ENCODE results near the gene ZNF783.
A peak's percentile ranks its signal among the peaks of the same experiment; 100 is the strongest.

ZNF783 gene

DNA sequence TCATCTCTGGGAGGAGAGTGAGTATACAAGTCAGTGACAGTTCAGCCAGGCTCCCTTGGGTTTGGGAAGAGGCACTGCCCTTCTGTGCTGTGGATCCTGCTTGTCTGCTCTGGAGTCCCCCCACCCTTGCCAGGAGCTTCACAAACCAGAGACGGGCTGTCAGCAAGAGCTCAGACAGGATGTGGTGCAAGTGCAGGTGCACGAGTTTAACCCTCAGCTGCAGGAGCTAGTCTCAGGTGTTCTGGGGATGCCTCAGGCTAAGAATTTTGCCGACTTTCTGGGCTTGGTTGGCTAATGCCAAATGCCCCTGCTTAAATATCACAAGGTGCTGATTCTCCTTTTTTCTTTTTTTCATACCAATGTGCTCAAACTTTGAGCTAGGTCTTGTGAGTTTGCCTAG, 22.3 kb downstream of the ZNF783 start:
- ChIA-PET CTCF (interaction anchor here (0.6 to 2.3 kb wide), 3 partner anchors 22 to 512 kb away, joined by 3 to 14 read pairs (median 8); partner anchors contain the start of gene ZNF783), POLR2A (interaction anchor here (0.7 to 2.4 kb wide), 12 partner anchors 9 to 175 kb away, joined by 3 to 24 read pairs (median 4); partner anchors contain the start of genes ZNF282 and ZNF783)
- TF ChIP-seq, protein P1, sequence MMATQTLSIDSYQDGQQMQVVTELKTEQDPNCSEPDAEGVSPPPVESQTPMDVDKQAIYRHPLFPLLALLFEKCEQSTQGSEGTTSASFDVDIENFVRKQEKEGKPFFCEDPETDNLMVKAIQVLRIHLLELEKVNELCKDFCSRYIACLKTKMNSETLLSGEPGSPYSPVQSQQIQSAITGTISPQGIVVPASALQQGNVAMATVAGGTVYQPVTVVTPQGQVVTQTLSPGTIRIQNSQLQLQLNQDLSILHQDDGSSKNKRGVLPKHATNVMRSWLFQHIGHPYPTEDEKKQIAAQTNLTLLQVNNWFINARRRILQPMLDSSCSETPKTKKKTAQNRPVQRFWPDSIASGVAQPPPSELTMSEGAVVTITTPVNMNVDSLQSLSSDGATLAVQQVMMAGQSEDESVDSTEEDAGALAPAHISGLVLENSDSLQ (IDR thresholded peaks at IDR 0.05): no peak
- TF ChIP-seq HDGF (IDR thresholded peaks at IDR 0.05; ENCODE audit: borderline replicate concordance): no peak
- TF ChIP-seq TARDBP (IDR thresholded peaks at IDR 0.05): no peak
- no peak for TF ChIP-seq LEF1 (IDR thresholded peaks at IDR 0.05; ENCODE audit: borderline replicate concordance)
- no peak for TF ChIP-seq NFRKB (IDR thresholded peaks at IDR 0.05)
- no peak for TF ChIP-seq BHLHE40 (IDR thresholded peaks at IDR 0.05; ENCODE audit: borderline replicate concordance)
- TF ChIP-seq FOXM1 (IDR thresholded peaks at IDR 0.05; ENCODE audit: borderline replicate concordance): no peak
- TF ChIP-seq CTBP1 (IDR thresholded peaks at IDR 0.05; ENCODE audit: borderline replicate concordance): no peak
- TF ChIP-seq L3MBTL2 (conservative IDR thresholded peaks at IDR 0.05): no peak
- TF ChIP-seq FOXA1 (IDR thresholded peaks at IDR 0.05): no peak
- no peak for TF ChIP-seq SUZ12 (IDR thresholded peaks at IDR 0.05)
- TF ChIP-seq ELF4 (IDR thresholded peaks at IDR 0.05): no peak
- no peak for TF ChIP-seq ZNF384 (IDR thresholded peaks at IDR 0.05)
- TF ChIP-seq ARNT (IDR thresholded peaks at IDR 0.05): no peak
- no peak for TF ChIP-seq FOXK2 (IDR thresholded peaks at IDR 0.05)
- no peak for TF ChIP-seq SP1 (IDR thresholded peaks at IDR 0.05)
- DNase-seq (ENCODE audit: extremely low spot score): no peak

DNA sequence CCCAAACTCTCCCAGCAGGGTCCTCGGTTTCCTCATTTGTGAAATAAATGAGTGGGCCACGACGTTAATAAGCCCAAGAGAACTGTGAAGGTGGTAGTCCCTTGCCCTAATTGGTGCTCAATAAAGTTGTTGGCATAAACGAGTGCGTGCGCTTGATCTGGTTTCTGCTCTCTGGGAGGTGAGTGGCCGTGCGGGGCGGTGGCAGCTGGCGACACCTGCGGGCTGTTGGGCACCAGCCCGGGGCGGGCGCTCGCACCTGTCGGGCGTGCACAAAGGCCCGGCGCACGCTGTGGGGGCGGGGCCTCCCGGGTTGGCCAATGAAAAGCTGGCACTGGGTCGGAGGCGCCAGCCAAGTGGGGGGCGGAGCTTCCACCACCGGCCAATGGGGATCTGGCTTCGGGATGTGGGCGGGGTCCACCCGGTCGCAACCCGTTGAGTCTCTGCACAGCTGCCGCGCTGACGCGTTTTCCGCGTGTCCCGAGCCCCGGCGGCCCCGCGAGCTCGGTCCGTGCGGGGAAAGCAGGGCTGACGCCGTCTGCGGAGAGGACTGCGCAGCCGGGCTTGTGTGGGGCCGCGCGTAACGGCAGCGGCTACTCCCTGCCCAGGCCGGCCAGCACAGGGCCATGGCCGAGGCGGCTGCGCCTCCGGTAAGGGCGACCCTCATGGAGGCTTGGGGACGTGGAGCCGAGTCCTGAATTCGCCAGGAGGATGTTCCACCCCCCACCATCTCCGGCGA, 23.0 kb downstream of the ZNF783 start:
- ChIA-PET CTCF (interaction anchor here (0.6 to 2.3 kb wide), 3 partner anchors 23 to 33 kb away, joined by 3 to 14 read pairs (median 8); partner anchors contain the start of gene ZNF783), POLR2A (interaction anchor here (0.6 to 2.4 kb wide), 14 partner anchors 9 to 175 kb away, joined by 3 to 24 read pairs (median 4); partner anchors contain the start of genes ZNF282 and ZNF783)
- DNase-seq (ENCODE audit: extremely low spot score): peak; percentile 100
- TF ChIP-seq NFRKB (IDR thresholded peaks at IDR 0.05): no peak
- no peak for TF ChIP-seq FOXA1 (IDR thresholded peaks at IDR 0.05)
- no peak for TF ChIP-seq ARNT (IDR thresholded peaks at IDR 0.05)
- TF ChIP-seq BHLHE40 (IDR thresholded peaks at IDR 0.05; ENCODE audit: borderline replicate concordance): no peak
- TF ChIP-seq L3MBTL2 (conservative IDR thresholded peaks at IDR 0.05): peak; percentile 96
- no peak for TF ChIP-seq FOXK2 (IDR thresholded peaks at IDR 0.05)
- TF ChIP-seq SUZ12 (IDR thresholded peaks at IDR 0.05): no peak
- 0 out of 2 replicates have a peak, but pooled peaks have one; percentile 29 for TF ChIP-seq HDGF (IDR thresholded peaks at IDR 0.05; ENCODE audit: borderline replicate concordance)

DNA sequence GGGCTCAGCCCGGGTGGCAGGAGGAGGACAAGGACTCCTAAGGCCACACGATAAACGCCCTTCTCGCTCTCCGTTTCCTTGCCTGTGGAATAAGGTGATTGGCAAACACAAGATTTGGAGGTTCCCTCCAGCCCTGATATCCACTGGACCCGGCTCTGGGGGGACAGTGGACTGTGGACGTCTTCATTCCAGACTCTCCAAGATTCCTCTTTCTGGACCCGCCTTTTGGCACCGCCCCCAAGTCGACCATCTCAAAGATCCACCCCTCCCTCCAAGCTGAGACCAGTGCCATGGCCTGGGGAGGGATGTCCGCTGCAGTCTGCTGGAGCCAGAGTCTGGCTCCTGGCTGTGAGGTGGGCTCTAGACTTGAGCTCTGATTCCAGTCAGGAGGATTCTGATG, 23.6 kb downstream of the ZNF783 start:
- ChIA-PET POLR2A (interaction anchor here (0.9 to 2.4 kb wide), 11 partner anchors 9 to 174 kb away, joined by 3 to 24 read pairs (median 4); partner anchors contain the start of genes ZNF282 and ZNF783), CTCF (interaction anchor here (0.6 to 2.3 kb wide), 3 partner anchors 23 to 32 kb away, joined by 3 to 14 read pairs (median 8); partner anchors contain the start of gene ZNF783)
- TF ChIP-seq HDGF (IDR thresholded peaks at IDR 0.05; ENCODE audit: borderline replicate concordance) (no peak), SP1 (IDR thresholded peaks at IDR 0.05) (no peak), LEF1 (IDR thresholded peaks at IDR 0.05; ENCODE audit: borderline replicate concordance) (no peak), FOXM1 (IDR thresholded peaks at IDR 0.05; ENCODE audit: borderline replicate concordance) (no peak), FOXK2 (IDR thresholded peaks at IDR 0.05) (no peak), ZNF384 (IDR thresholded peaks at IDR 0.05) (no peak), ARNT (IDR thresholded peaks at IDR 0.05) (no peak), NFRKB (IDR thresholded peaks at IDR 0.05) (no peak), TARDBP (IDR thresholded peaks at IDR 0.05) (no peak), BHLHE40 (IDR thresholded peaks at IDR 0.05; ENCODE audit: borderline replicate concordance) (no peak), L3MBTL2 (conservative IDR thresholded peaks at IDR 0.05) (no peak), ELF4 (IDR thresholded peaks at IDR 0.05) (no peak), CTBP1 (IDR thresholded peaks at IDR 0.05; ENCODE audit: borderline replicate concordance) (no peak), FOXA1 (IDR thresholded peaks at IDR 0.05) (no peak), SUZ12 (IDR thresholded peaks at IDR 0.05) (no peak)
- TF ChIP-seq, protein P1 (IDR thresholded peaks at IDR 0.05): no peak
- peak; percentile 61 for DNase-seq (ENCODE audit: extremely low spot score)

DNA sequence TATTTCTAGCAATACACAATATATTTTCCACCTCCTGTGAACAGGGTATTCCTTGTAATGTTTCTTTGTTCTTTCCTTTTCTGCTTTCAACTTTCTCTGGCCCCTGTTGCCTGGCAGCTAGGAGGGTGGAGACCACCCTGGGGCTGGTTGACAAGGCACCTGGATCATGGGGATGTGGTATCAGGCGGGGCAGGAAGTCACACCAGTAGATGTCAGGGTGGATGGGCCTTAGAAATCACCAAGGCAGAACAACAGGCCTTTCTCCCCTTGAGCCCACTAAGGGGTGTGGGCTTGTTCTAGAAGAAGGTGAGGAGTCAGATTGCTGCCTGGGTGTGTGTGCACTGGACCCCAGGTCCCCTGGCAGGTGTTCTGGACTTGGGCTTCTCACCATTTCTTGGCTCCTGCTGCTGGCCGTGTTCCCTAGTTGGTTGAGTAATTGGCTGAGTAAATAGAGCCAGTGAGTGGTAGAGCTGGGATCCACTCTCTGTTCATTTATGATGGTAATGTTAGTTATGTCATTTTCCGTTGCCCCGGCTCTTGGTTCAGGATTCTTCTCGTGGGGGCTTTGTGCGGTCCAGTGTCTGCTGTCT, 24.9 kb downstream of the ZNF783 start:
- no peak for DNase-seq (ENCODE audit: extremely low spot score)
- ChIA-PET POLR2A (no interaction called here), CTCF (no interaction called here)
- TF ChIP-seq FOXK2 (IDR thresholded peaks at IDR 0.05) (no peak), NFRKB (IDR thresholded peaks at IDR 0.05) (no peak), SUZ12 (IDR thresholded peaks at IDR 0.05) (no peak), ARNT (IDR thresholded peaks at IDR 0.05) (no peak), HDGF (IDR thresholded peaks at IDR 0.05; ENCODE audit: borderline replicate concordance) (no peak), LEF1 (IDR thresholded peaks at IDR 0.05; ENCODE audit: borderline replicate concordance) (no peak), TARDBP (IDR thresholded peaks at IDR 0.05) (no peak), FOXM1 (IDR thresholded peaks at IDR 0.05; ENCODE audit: borderline replicate concordance) (no peak), ZNF384 (IDR thresholded peaks at IDR 0.05) (no peak), L3MBTL2 (conservative IDR thresholded peaks at IDR 0.05) (no peak), CTBP1 (IDR thresholded peaks at IDR 0.05; ENCODE audit: borderline replicate concordance) (no peak), BHLHE40 (IDR thresholded peaks at IDR 0.05; ENCODE audit: borderline replicate concordance) (no peak), FOXA1 (IDR thresholded peaks at IDR 0.05) (no peak)
- TF ChIP-seq, protein P1 (IDR thresholded peaks at IDR 0.05): no peak

DNA sequence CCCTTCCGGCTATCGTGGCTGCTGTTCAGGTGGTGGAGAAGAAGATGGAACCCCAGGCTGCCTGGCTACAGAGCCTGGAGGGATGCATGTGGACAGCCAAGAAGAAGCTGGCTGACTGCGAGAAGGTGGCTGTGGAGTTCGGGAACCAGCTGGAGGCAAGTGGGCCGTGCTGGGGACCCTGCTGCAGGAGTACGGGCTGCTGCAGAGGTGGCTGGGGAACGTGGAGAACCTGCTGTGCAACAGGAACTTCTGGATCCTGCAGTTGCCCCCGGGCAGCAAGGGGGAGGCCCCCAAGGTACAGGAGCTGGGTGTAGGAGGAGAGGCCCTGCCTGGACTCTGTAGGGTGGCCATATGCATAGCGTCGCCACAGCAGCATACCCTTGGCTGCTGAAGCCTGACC, 25.6 kb downstream of the ZNF783 start:
- ChIA-PET POLR2A (no interaction called here), CTCF (no interaction called here)
- DNase-seq (ENCODE audit: extremely low spot score): no peak
- TF ChIP-seq, protein P1 (IDR thresholded peaks at IDR 0.05): no peak
- TF ChIP-seq CTBP1 (IDR thresholded peaks at IDR 0.05; ENCODE audit: borderline replicate concordance): no peak
- no peak for TF ChIP-seq SUZ12 (IDR thresholded peaks at IDR 0.05)
- TF ChIP-seq L3MBTL2 (conservative IDR thresholded peaks at IDR 0.05): no peak
- no peak for TF ChIP-seq LEF1 (IDR thresholded peaks at IDR 0.05; ENCODE audit: borderline replicate concordance)
- TF ChIP-seq ELF4 (IDR thresholded peaks at IDR 0.05): no peak
- TF ChIP-seq BHLHE40 (IDR thresholded peaks at IDR 0.05; ENCODE audit: borderline replicate concordance): no peak
- no peak for TF ChIP-seq HDGF (IDR thresholded peaks at IDR 0.05; ENCODE audit: borderline replicate concordance)
- no peak for TF ChIP-seq TARDBP (IDR thresholded peaks at IDR 0.05)
- no peak for TF ChIP-seq FOXA1 (IDR thresholded peaks at IDR 0.05)
- TF ChIP-seq FOXK2 (IDR thresholded peaks at IDR 0.05): no peak
- TF ChIP-seq FOXM1 (IDR thresholded peaks at IDR 0.05; ENCODE audit: borderline replicate concordance): no peak
- TF ChIP-seq NFRKB (IDR thresholded peaks at IDR 0.05): no peak
- no peak for TF ChIP-seq SP1 (IDR thresholded peaks at IDR 0.05)
- no peak for TF ChIP-seq ARNT (IDR thresholded peaks at IDR 0.05)
- TF ChIP-seq ZNF384 (IDR thresholded peaks at IDR 0.05): no peak

Measured in HEK293T (cell line).